ENCODE data around the gene PCED1B.
"Not testable (repeated sequence)": the region's sequence is repeated elsewhere in the genome, so short reads cannot be mapped to it uniquely, and the experiment has no call there.

Gene PCED1B

GRCh38 chr12:47279758-47280157 is 200.3 kb downstream of the PCED1B start:
- not testable (repeated sequence) for DNase-seq

GRCh38 chr12:47280543-47281300 is 201.3 kb downstream of the PCED1B start:
- DNase-seq, result no peak

GRCh38 chr12:47281667-47282171 is 202.3 kb downstream of the PCED1B start:
- DNase-seq, result peak; percentile 60

- DNase-seq, result no peak
These were observed 202.8 kb downstream of the PCED1B start for GRCh38 chr12:47282206-47282605.

Measured in OCI-M1 (cell line).